GM21786 (cell line): ENCODE data around the gene PTGES3L.
"Not testable (repeated sequence)": the region's sequence is repeated elsewhere in the genome, so short reads cannot be mapped to it uniquely, and the experiment has no call there.

Experiments used
- ATAC-seq: cut with Tn5 transposase; IDR thresholded peaks from one replicate; pipeline ENCODE4 v1.9.1; 2021; ENCODE audit not compliant: unreplicated experiment

PTGES3L gene

GRCh38 chr17:42982266-42982665 is 2.4 kb upstream of the PTGES3L start:
- ATAC-seq = no peak

- ATAC-seq = no peak
Measured at GRCh38 chr17:42980766-42981397, 1.0 kb upstream of the PTGES3L start.

GRCh38 chr17:42980274-42980765 is 440 bp upstream of the PTGES3L start, which contains the start of gene RUNDC1:
Gene RUNDC1, plus strand, starts transcription at chr17:42980565. Its CDS starts 12 bp downstream, at chr17:42980577.
- no peak for ATAC-seq

GRCh38 chr17:42975701-42976100 is 4.2 kb downstream of the PTGES3L start:
- not testable (repeated sequence) for ATAC-seq

GRCh38 chr17:42975265-42975664 is 4.6 kb downstream of the PTGES3L start:
- no peak for ATAC-seq

- ATAC-seq = not testable (repeated sequence)
Measured at GRCh38 chr17:42973323-42973722, 6.6 kb downstream of the PTGES3L start.

GRCh38 chr17:42971589-42971988 is 8.3 kb downstream of the PTGES3L start:
- ATAC-seq = no peak

- ATAC-seq = no peak
Measured at GRCh38 chr17:42969001-42969581, 10.8 kb downstream of the PTGES3L start.

GRCh38 chr17:42967925-42968324 is 12.0 kb downstream of the PTGES3L start:
- ATAC-seq = no peak

- ATAC-seq = peak; percentile 80
Measured at GRCh38 chr17:42964161-42964932, 15.5 kb downstream of the PTGES3L start, which contains the start of gene AARSD1. Gene AARSD1, minus strand, starts transcription at chr17:42964454. Its CDS starts 14 bp downstream, at chr17:42964440.

GRCh38 chr17:42953669-42954068 is 26.2 kb downstream of the PTGES3L start:
- ATAC-seq = no peak

- ATAC-seq = no peak
Measured at GRCh38 chr17:42950044-42950783, 29.7 kb downstream of the PTGES3L start.

GRCh38 chr17:42946812-42947211 is 33.1 kb downstream of the PTGES3L start:
- no peak for ATAC-seq

- ATAC-seq = no peak
Measured at GRCh38 chr17:42944211-42944610, 35.7 kb downstream of the PTGES3L start.

GRCh38 chr17:42937712-42938596 is 41.9 kb downstream of the PTGES3L start:
- no peak for ATAC-seq

GRCh38 chr17:42929497-42929844 is 50.4 kb downstream of the PTGES3L start:
- ATAC-seq = no peak

GRCh38 chr17:42928714-42929496 is 51.0 kb downstream of the PTGES3L start:
- ATAC-seq = peak; percentile 55

- no peak for ATAC-seq
Measured at GRCh38 chr17:42924891-42925290, 55.0 kb downstream of the PTGES3L start.

- ATAC-seq = not testable (repeated sequence)
Measured at GRCh38 chr17:42923472-42923871, 56.4 kb downstream of the PTGES3L start.
